ENCODE measurements around the gene DOCK8. TPM values are rescaled to one million over a fixed set of nuclear protein-coding genes. Genes with fewer than 3 reads are reported as not detected.

DOCK8 gene
- total and polyA plus RNA-seq, 2 of the 4 experiments (the other 2 are of a cell fraction): not detected

- Histone ChIP-seq H2AK5ac (ENCODE audit: low read depth, low read length) (no peak overlapping the region), H4K8ac (ENCODE audit: low read depth in 2 of 2, low read length in 2 of 2) (no peak overlapping the region), H3K23ac (ENCODE audit: low read depth, low read length) (no peak overlapping the region), H2BK15ac (ENCODE audit: low read depth, low read length) (no peak overlapping the region), H2BK120ac (ENCODE audit: low read depth, low read length) (no peak overlapping the region), H4K5ac (ENCODE audit: low read depth, low read length) (no peak overlapping the region), H3K4me1 (ENCODE audit: control insufficient read depth, insufficient read depth, low read length) (no peaks in the 10 kb centered on the region), H3K14ac (replicated peaks; ENCODE audit: low read depth, low read length) (no peak overlapping the region), H2AK9ac (replicated peaks; ENCODE audit: low read depth, low read length, poor library complexity) (no peak overlapping the region), H3K27ac (ENCODE audit: insufficient read depth, low read length) (no peak overlapping the region), H3K4me3 (ENCODE audit: insufficient read depth, low read depth, low read length) (no peak overlapping the region), H3K9me3 (ENCODE audit: control insufficient read depth, insufficient read depth, low read length) (no peaks in the 10 kb centered on the region), H3K79me1 (ENCODE audit: low read depth in 1 of 2, low read length in 2 of 2) (no peaks in the 10 kb centered on the region), H2BK20ac (ENCODE audit: low read depth, low read length) (no peak overlapping the region), H3K18ac (ENCODE audit: low read depth, low read length) (no peak overlapping the region), H3K9ac (ENCODE audit: low read depth, low read length) (no peak overlapping the region), H3K27me3 (ENCODE audit: control insufficient read depth, insufficient read depth, low read length) (no peaks in the 10 kb centered on the region; the same call in 1 of the 2 replicates), H3K4ac (ENCODE audit: low read depth, low read length) (no peak overlapping the region), H2BK5ac (ENCODE audit: low read depth, low read length, poor library complexity, severe bottlenecking) (no peak overlapping the region), H4K91ac (ENCODE audit: insufficient read depth, low read depth, low read length) (no peak overlapping the region), H3K36me3 (ENCODE audit: control insufficient read depth, insufficient read depth, low read length) (no peaks in the 10 kb centered on the region), H3K9me1 (ENCODE audit: insufficient read depth, low read length) (no peaks in the 10 kb centered on the region), H2AFZ (replicated peaks; ENCODE audit: low read length, poor library complexity) (peak overlapping the region; percentile 32), H3K4me2 (ENCODE audit: low read depth, low read length) (no peak overlapping the region), H3K56ac (ENCODE audit: extremely low read depth, insufficient read depth, low read length) (no peak overlapping the region), H4K20me1 (ENCODE audit: insufficient read depth, low read length) (no peaks in the 10 kb centered on the region)
- ChIA-PET POLR2A (ENCODE audit: unreplicated experiment) (interaction anchor here (0.6 kb wide), 1 partner anchor 351 kb away, joined by 6 read pairs; no protein-coding TSS in a partner anchor), CTCF (interaction anchor here (0.6 kb wide), 1 partner anchor 22 kb away, joined by 3 read pairs; no protein-coding TSS in a partner anchor)
- TF ChIP-seq, protein P1, sequence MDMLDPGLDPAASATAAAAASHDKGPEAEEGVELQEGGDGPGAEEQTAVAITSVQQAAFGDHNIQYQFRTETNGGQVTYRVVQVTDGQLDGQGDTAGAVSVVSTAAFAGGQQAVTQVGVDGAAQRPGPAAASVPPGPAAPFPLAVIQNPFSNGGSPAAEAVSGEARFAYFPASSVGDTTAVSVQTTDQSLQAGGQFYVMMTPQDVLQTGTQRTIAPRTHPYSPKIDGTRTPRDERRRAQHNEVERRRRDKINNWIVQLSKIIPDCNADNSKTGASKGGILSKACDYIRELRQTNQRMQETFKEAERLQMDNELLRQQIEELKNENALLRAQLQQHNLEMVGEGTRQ (IDR thresholded peaks at IDR 0.05; ENCODE audit: low read depth, low read length): no peak
- no peak for TF ChIP-seq FOS (IDR thresholded peaks at IDR 0.05; ENCODE audit: low read depth, low read length)
- no peak for TF ChIP-seq MXI1 (IDR thresholded peaks at IDR 0.05; ENCODE audit: borderline replicate concordance, low read depth, low read length)
- no peak for TF ChIP-seq ELK1 (IDR thresholded peaks at IDR 0.05; ENCODE audit: borderline replicate concordance, low read depth, low read length)
- TF ChIP-seq RCOR1 (IDR thresholded peaks at IDR 0.05; ENCODE audit: insufficient replicate concordance, low read length): no peak
- TF ChIP-seq POLR2A (IDR thresholded peaks at IDR 0.05; ENCODE audit: low read depth, low read length): no peak
- dilution Hi-C loops (cut with HindIII; ENCODE audit: low sequenced_read_pairs, unreplicated experiment): no loop called here
- WGBS, 2 experiments (ENCODE audit: extremely low coverage in 2 of 2, insufficient read length in 1 of 2): no CpG with 5 or more reads among the region's 6 CpGs
- intact Hi-C loops (cut with micrococcal nuclease): no loop called here
- no peak for ATAC-seq (ENCODE audit: low read depth)
- BruUV-seq (replicated peaks): no TSS peak
- DNase-seq: no peak
- in situ Hi-C loops (cut with MboI; ENCODE audit: low sequenced_read_pairs): no loop called here
Measured at GRCh38 chr9:426264-426663, 211.6 kb downstream of the DOCK8 start.
